ENCODE results near the gene CPLANE1.
"Not testable (repeated sequence)": the region's sequence is repeated elsewhere in the genome, so short reads cannot be mapped to it uniquely, and the experiment has no call there.

CPLANE1 gene

DNA sequence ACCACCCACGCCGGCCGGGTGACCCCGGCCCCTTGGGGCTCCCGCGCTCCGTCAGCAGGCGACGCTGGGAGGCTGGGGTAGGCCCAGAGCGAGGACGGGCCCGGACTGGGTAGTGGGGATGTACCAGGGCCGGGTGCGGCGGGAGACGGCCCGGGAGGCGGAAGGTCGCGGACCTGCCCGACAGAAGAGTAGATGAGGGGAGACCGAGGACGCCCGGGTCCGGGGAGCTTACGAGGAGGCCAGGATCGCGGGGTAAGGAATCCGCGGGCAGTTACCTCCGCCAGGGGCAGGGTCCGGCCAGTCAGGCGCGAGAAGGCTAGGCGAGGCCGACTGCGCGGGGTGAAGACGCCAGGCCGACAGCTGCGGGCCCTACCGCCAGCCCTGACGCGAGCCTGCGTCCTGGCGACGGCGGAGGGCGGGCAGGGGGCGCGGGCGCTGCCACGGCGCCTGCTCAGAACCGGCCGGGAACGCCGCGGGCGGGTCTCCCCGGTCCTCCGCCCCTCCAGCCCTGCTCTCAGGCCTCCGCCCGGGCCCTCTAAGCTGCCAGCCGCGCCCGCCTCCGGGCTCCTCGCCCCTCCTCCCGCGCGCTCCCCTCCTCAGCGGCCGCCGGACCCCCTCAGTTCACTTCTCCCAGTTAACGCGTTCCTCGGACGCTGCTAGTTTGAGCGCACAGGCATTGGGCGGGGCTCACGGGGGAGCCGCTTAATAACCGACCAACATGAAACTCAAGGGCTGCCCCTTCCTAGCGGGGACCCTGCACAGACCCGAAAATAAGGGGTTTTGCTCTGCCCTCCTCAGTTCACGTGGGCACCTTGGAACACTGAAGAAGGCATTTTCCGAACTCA lies at the start of gene CPLANE1:
Gene CPLANE1 (minus strand): TSS at position 407 of the 845 bp plus-strand sequence. CDS start 1,678 bp downstream, outside the sequence.
- peak; percentile 79 for DNase-seq

DNA sequence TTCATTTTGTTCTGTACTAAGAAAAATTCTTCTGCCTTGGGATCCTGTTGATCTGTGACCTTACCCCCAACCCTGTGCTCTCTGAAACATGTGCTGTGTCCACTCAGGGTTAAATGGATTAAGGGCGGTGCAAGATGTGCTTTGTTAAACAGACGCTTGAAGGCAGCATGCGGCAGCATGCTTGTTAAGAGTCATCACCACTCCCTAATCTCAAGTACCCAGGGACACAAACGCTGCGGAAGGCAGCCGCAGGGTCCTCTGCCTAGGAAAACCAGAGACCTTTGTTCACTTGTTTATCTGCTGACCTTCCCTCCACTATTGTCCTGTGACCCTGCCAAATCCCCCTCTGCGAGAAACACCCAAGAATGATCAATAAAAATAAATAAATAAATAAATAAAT lies 47.1 kb upstream of the CPLANE1 start:
- DNase-seq = not testable (repeated sequence)

DNA sequence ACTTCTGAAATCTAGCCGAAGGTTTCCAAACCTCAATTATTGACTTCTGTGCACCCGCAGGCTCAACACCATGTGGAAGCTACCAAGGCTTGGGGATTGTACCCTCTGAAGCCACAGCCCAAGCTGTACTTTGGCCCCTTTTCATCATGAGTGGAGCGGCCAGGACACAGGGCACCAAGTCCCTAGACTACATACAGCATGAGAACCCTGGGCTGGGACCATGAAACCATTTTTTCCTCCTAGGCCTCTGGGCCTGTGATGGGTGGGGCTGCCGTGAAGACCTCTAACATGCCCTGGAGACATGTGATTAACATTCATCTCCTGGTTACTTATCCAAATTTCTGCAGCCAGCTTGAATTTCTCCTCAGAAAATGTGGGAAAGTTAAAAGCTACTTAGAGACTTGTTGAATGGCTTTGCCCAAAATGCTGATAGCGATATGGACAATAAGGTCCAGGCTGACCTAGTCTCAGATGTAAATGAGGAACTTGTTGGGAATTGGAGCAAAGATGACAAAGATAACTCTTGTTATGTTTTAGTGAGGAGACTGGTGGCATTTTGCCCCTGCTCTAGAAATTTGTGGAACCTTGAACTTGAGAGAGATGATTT lies 34.1 kb upstream of the CPLANE1 start:
- DNase-seq = no peak

DNA sequence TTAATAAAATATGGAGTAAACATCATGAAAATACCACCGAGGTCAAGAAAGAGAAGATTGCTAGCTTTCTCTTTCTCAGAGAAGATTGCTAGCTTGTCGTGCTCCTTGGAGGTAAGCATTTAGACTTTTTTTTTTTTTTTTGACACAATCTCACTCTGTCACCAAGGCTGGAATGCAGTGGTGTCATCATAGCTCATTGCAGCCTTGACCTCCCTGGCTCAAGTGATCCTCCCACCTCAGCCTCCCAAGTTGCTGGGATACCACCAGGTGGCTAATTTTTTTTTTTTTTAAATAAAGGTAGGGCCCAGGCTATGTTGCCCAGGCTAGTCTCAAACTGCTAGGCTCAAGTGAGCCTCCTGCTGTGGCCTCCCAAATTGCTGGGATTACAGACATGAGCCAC lies 26.3 kb upstream of the CPLANE1 start:
- DNase-seq = no peak

DNA sequence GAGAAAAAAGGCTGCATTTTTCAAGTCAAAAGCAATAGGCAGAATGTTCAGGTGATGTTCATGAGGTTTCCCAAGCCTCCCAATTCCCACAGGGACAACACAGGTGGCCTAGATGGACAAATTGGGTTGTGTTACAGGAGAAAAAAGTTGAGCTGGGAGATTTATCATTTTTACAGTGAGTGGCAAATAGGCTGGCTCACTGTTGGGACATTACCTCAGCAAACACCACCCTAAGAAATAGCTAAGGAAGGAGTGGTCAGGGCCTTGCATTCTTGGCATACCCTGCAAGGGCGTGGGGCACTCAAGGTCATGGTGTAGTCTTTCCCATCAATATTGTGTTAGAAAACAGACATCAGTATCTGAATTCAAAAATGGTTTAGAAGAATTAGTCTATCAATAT lies 23.3 kb upstream of the CPLANE1 start:
- DNase-seq = no peak

DNA sequence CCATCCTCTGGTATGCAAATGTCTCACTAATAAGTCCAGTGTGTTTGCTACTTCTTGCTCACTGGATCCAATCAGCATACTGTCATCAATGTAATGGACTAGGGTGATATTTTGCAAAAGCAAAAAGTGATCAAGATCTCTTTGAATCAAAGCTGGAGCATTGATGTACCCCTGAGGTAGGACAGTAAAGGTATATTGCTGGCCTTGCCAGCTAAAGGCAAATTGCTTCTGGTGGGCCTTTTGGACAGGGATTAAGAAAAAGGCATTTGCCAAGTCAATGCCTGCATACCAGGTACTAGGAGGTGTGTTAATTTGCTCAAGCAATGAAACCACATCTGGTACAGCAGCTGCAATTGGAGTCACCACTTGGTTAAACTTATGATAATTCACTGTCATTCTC lies 18.9 kb upstream of the CPLANE1 start:
- not testable (repeated sequence) for DNase-seq

DNA sequence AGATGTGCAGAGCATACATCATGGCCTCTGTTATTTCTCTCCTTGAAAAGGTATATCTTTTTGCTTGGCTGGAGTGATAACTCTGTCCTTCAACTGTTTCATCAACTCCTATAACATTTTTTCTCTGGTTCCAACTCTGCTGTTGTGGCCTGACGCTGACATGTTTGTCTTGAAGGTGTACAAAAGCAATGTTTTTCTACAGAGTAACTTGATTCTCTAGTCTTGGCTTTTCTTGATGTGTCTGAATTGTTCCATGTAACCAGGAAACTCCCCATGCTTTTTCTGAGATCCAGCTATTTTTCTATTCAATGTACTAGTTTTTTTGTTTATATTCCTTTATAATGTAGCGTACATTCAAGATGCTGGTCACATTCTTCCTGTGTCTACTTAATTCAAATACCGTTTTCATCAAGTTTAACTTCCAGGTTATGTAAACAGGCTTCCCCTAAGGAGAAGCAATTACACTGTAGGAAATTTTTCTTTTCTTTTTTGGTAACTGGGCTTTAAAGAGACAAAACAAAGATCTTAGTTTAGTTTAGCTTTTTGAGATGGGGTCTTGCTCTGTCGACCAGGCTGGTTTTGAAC lies 6.7 kb upstream of the CPLANE1 start:
- DNase-seq = no peak

DNA sequence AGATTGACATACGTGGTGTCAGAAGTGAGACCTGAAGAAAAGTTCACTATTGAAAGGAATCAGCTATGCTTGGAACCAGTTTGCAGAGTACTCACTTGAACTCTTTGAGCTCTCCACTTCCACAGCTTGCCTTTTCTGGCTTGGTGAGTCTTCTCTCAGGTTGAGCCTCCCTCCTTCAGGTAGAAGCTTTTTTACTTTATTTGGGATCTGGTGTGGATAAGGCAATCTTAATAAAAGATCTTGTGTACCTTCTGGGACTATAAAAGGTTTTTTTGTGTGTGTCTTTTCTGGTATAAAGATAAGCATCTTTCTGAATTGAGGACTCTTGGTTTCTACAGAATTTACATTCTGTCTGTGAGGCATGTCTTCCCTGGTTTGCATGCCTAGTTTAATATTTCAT lies 5.4 kb upstream of the CPLANE1 start:
- DNase-seq = no peak

DNA sequence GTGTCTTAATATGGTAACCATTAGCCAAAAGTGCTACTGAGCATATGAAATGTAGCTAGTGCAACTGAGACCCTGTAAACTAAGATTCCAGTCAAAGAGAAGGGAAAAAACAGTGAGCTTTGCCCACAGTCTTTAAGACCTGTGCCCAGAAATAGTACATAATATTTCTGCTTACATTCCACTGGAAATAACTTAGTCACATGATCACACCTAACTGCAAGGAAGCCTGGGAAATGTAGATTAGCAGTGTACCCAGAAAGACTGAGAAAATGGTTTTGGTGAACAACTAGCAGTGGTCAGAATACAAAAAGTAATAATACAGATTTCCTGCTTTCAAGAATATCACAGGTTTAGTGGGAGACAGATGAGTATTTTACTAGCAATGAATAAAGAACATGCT lies 2.5 kb upstream of the CPLANE1 start:
- DNase-seq = no peak

DNA sequence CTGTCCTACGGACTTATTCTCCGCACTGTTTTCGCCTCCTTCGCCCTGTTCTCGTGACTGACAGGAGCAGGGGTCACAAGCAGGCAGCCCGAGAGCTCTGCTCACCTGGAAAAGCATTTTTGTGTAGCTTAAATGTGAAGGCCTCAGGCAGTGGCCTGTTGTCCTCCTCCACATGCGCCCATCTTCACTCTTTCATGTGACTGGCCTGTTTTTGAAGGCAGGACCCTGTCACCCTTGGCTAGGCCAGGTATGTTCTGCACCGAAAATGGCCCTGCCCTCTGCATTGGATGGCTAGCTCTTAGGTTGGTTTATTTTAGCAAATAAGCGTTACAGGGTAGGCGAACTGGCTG lies 614 bp upstream of the CPLANE1 start:
- no peak for DNase-seq

DNA sequence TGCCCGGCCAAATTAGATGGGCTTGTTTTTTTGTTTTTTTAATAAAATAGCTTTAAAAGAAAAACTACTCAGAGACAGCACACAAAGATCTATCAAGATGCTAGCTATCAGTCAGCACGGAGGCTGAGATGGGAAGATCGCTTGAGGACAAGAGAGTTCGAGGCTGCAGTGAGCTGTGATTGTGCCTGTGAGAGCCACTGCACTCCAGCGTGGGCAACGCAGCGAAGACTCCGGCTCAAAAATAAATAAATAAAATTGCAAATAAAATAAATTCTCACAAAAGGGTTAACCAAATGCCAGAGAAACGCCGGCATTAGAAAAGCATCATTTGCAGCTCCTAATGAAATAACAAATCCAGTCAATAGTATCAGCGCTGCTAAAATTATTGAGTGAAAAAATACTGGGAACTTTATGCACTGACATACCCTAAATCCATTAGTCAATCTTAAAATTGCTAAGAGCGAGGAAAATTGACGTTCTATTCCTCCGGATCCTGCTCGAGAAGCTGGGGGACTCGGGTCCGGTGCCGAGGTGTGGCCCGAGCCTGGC lies 681 bp downstream of the CPLANE1 start:
- no peak for DNase-seq

DNA sequence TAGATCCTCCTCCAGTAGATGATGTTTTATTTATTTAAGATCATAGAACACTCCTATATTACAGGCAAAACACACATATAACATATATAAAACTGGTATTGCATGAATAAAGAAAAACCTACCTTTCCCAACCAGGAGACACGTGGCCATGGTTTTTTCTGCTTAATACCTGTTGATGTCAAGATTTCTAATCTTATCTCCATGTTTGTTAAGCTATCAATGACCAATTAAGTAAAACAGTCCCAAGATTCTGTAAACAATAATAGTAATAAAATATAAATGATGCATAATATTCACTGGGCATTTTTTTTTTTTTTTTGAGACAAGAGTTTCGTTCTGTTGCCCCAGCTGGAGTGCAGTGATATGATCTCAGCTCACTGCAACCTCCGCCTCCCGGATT lies 1.7 kb downstream of the CPLANE1 start:
- no peak for DNase-seq

DNA sequence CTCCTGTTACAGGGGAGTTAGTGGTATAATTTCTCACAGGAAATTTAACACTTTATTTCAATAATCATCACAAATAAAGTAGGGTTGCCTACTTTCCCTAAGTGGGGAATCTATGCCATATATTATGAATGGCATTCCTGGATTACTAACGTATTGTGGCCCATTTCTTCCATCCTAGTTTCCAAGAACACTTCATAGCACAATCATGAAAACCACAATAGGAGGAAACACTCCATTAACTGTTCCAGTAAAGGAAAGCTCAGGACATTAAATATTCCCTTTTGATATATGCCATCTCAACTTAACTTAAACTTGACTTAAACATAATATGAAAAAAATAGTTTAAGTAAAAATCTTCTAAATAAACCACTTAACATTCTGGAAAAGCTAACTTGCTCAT lies 2.1 kb downstream of the CPLANE1 start:
- DNase-seq = no peak

DNA sequence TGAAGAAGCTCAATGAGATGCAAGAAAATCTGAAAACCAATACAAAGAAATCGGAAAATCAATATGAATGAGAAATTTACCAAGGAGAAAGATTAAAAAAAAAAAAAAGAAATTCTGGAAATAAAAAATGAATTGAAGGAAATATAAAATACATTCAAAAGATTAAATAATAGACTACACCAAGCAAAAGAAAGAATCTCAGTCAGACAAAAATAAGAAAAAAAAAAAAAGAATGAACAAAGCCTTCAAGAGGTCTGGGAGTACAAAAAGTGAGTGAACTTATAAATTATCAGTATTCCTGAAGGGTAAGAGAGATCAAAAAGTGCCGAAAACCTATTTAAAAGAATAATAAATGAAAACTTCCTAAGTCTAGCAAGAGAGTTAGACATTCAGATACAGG lies 14.9 kb downstream of the CPLANE1 start:
- no peak for DNase-seq

DNA sequence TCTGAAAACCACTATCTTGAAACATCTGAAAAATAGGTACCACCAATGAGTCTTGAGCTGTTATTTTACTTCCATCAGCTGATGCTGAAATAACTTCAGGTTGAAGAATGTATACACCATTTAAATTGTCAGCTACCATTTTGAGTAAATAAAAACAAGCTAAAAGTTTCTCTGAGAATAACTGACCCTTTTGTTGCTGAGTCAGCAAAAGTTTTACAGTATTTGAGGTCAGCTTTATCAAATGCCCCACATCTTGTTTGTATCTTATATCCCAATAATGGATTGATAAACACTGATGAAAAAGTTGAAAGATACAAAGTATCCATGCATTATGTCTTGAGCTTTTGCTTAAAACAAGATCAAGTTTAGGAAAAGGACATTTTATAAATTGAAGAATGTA lies 22.8 kb downstream of the CPLANE1 start:
- no peak for DNase-seq

DNA sequence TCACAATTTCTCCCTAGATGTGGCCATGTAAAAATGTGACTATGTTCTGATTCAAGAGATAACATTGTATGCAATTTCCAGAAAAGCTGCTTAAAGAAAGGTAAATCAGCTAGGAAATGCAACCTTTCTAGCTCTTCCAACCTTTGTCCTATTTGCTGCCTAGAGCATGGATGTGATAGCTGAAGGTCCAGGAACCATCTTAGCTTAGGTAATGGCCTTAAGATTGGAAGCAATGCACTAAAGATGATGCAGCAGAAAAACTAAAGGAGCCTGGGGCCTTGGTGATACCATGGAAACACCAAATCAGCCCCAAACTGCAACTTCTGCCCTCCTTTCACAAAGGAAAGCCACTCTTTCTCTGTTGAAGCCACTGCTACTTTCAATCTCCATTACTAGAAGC lies 27.0 kb downstream of the CPLANE1 start:
- DNase-seq = no peak

DNA sequence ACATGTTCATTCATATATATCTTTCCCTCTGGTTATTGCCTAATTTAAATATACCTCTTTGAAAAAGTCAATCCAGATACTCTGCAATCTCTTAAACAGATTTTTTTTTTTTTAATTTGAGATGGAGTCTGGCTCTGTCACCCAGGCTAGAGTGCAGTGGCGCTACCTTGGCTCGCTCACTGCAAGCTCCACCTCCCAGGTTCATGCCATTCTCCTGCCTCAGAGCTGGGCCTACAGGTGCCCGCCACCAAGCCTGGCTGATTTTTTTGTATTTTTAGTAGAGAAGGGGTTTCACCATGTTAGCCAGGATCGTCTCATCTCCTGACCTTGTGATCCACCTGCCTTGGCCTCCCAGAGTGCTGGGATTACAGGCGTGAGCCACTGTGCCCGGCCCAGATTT lies 28.8 kb downstream of the CPLANE1 start:
- not testable (repeated sequence) for DNase-seq

DNA sequence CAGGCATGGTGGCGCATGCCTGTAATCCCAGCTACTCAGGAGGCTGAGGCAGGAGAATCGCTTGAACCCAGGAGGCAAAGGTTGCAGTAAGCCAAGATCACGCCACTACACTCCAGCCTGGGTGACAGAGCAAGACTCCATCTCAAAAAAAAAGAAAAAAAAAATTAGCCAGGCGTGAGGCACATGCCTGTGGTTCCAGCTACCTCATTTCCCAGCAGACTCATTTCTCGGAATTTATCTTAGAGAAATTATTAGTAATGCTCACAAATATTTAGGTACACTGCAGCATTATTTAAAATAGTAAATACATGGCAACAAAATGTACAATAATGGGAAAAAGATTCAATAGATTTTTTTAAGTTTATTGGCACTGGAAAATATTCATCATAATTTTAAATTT lies 29.8 kb downstream of the CPLANE1 start:
- DNase-seq = not testable (repeated sequence)

DNA sequence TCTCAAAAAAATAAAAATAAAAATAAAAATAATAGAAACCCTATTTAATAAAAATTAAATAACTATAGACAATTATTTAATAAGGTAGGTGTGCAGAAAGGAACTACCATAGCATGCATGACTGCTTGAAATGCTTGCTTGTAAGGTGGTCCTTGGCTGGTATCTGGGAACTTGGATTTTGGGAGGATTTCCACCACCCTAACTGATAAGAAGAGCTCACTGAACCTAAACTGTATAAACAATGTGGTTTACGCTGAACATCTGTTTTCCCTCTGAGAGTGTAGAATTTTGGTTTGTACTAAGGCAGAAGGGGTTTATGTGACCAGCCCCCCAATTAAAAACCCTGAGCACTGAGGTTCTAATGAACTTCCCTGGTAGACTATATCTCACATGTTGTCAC lies 31.2 kb downstream of the CPLANE1 start:
- no peak for DNase-seq

DNA sequence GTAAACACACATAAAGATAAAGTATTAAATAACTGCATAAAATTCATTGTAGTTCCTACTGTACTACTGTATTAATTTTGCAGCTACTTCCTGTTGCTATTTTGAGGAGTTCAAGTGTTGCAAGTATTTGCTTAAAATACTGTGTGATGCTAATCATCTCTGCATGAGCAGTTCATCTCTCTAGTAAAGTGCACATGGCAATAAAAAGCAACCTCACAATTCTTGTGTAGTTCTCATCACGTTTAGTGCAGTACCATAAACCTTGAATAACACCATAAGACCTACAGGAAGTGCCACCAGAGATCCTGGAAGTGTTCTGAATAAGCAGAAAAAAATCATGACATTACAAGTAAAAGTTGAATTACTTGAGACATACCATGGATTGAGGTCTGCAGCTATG lies 34.6 kb downstream of the CPLANE1 start:
- DNase-seq = no peak

DNA sequence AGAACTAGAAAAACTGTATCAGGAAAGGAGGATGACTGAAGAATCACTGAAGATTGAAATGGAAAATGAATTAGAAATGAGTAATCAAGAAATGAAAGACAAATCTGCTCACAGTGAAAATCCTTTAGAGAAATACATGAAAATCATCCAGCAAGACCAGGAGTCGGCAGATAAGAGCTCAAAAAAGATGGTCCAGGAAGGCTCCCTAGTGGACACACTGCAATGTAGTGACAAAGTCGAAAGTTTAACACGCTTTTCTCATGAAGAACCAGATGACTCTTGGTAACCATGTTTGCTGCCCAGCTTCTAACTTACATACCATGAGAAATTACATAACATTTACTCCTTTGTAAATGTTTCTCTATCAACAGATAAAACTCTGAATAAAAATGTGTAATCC lies 37.1 kb downstream of the CPLANE1 start:
- no peak for DNase-seq

DNA sequence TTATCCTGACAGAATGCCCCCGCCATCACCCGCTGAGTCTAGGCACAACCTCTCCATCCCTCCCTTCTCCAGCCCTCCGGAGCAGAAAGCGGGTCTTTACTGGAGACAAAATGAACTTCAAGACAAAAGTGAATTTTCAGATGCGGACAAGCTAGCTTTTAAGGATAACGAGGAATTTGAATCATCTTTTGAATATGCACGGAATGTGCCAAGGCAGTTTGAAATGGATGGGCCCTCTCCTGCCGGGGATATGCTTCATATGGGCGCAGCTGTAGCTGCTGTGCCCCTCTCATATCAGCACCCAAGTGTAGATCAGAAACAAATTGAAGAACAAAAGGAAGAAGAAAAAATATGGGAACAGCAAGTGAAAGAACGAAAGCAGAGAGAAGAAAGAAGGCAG lies 37.5 kb downstream of the CPLANE1 start:
- no peak for DNase-seq

DNA sequence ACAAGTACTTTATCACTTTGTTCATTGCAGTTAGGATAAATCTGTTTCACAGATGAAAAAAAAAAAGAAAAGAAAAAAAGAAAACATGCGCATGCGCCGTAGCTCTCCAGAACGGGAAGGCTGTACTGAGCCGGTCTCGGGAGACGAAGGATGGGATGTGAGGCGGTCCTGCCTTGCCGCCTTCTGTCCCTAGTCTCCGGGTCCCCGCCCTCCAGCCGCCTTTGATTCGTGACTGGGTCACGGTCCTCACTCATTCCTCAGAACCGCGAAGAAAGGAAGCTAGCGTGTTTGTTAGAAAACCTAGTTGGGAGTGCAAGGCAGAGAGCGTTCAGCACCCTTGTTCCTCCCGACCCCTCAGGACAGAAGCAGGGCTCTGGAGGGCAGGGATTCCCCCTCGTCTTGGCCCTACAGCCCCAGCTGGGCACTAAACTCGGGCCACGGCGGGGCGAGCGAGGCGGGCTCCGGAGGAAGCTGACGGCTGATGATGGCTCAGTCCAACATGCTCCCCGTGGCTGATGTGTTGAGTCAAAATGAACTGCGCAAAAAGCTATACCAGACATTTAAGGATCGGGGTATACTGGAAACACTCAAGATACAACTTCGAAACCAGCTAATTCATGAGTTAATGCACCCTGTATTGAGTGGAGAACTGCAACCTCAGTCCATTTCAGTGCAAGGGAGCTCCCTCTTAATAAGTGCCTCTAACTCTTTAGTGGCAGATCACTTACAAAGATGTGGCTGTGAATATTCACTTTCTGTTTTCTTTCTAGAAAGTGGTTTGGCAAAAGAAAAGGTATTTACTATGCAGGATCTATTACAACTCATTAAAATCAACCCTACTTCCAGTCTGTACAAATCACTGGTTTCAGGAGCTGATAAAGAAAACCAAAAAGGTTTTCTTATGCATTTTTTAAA lies 40.0 kb downstream of the CPLANE1 start:
- no peak for DNase-seq

Data from activated CD8-positive, alpha-beta memory T cell treated with anti-CD3 and anti-CD28 coated beads, Interleukin-2, amount 50 U/mL, for 48 hours (primary cell).